ENCODE results near the gene GORASP1.

The GORASP1 gene

DNA sequence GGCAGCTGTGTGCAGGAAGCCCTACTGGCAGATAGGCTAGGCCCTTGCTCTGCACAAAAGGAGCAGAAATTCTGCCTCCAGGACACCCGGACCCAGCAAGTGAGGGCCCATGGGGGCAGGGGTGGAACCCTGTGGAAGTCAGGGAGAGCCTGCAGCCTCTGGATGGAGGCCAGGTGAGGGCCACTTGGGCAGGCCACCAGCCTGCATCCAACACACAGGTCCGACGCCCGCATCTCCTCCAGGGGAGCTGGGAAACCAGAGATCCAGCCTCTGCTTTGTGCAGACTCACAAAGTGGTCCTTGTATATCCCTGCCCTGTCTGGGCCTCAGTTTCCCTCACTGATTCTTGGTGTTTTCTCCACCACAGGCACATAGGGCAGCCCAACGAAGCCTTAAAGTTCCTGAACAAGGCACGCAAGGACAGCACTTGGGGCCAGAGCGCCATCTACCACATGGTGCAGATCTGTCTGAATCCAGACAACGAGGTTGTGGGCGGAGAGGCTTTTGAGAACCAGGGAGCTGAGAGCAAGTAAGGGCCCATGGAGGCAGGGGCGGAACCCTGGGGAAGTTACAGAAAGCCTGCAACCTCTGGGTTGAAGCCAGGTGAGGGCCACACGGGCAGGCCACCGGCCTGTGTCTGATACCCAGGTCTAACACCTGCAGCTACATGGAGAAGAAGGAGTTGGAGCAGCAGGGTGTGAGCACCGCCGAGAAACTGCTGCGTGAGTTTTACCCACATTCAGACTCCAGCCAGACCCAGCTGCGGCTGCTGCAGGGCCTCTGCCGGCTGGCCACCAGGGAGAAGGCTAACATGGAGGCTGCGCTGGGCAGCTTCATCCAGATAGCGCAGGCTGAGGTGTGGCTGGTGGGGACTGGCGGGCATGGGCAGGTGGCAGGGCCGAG, 29.4 kb upstream of the GORASP1 start:
- Mint-ChIP-seq H3K27ac (no peak overlapping the region), H3K27me3 (no peaks in the 10 kb centered on the region)

DNA sequence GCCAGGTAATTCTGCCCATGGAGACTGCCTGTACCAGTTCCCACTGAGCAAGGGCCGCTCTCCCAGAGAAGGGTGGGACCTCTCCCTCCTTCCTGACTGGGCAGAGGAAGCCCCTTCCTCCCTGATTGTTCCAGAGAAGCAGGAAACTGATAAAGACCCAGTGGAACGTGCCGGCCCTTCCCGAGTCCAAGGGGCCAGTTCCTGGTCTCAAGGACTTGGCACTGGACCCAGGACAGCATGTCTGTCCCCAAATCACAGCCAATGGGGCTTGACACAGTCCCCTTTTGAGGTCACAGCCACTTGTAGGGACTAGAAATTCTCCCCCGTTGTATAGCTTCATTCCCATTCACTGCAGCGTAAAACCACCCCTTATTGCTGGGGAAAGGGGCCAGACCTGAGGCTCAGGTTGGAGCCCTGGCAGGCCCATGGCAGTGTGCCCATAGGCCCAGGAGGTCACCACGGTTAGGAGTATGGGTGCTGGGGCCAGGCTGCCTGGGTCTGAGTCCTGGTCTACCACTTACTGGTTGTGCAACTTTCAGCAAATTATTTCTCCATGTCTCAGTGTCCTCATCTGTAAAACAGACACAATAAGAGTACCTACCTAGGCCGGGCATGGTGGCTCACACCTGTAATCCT, 27.9 kb upstream of the GORASP1 start:
- Mint-ChIP-seq H3K27me3 (no peaks in the 10 kb centered on the region), H3K36me3 (ENCODE audit: low read depth) (peaks cover 18% of the 10 kb centered on the region), H3K27ac (peak overlapping the region; percentile 11), H3K4me1 (ENCODE audit: low read depth) (peaks cover 45% of the 10 kb centered on the region), H3K9me3 (no peaks in the 10 kb centered on the region), H3K4me3 (no peak overlapping the region)
- intact Hi-C loops (cut with micrococcal nuclease): no loop called here

More for the DNA sequence above, 29.4 kb upstream of the GORASP1 start:
- intact Hi-C loops (cut with micrococcal nuclease): no loop called here
- Mint-ChIP-seq H3K4me1 (ENCODE audit: low read depth) (peaks cover 51% of the 10 kb centered on the region), H3K36me3 (ENCODE audit: low read depth) (peaks cover 25% of the 10 kb centered on the region), H3K4me3 (no peak overlapping the region), H3K9me3 (no peaks in the 10 kb centered on the region)

DNA sequence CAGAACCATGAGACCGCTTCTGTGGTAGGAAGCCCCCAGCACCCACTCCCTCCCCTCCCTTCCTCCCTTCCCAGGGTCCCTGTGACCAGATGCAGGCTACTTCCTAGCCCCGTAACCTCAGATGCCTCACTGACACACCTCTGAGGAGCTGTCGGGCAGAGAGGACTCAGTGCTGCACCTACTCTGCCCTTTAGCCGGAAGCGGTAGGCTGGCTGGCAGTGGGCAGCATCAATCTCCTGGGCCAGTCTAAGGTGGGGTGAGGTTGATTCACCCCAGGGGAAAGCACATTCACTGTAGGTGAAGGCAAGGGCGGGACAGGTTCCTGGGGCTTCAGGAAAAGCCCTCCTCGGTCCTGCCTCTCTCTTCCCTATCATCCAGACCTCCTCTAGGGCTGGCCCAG, 26.9 kb upstream of the GORASP1 start:
- intact Hi-C loops (cut with micrococcal nuclease): no loop called here
- H3K27me3 Mint-ChIP-seq: no peaks in the 10 kb centered on the region
- H3K36me3 Mint-ChIP-seq (ENCODE audit: low read depth): peaks cover 25% of the 10 kb centered on the region
- H3K4me3 Mint-ChIP-seq: no peak overlapping the region
- no peaks in the 10 kb centered on the region for H3K9me3 Mint-ChIP-seq
- peak overlapping the region; percentile 11 for H3K27ac Mint-ChIP-seq
- H3K4me1 Mint-ChIP-seq (ENCODE audit: low read depth): peaks cover 36% of the 10 kb centered on the region

DNA sequence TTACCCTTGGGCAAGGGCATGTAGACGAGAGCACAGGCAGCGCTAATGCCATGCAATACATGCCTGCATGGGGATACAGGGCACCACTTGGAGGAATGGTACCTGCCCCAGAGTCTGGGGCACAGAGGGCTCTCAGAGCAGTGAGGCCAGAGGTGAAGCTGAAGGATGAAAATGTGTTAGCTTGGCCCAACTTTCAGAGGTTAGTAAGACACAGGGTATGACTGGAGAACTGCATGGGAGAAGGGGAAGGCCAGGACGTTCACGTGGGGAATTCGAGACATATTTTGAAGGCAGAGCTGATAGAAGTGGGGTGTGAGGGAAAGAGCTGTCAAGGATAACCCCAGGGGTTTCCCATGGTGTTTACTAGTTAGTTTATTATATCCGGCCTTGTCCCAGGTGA, 26.4 kb upstream of the GORASP1 start:
- Mint-ChIP-seq H3K27me3 (no peaks in the 10 kb centered on the region), H3K4me3 (no peak overlapping the region), H3K4me1 (ENCODE audit: low read depth) (peaks cover 31% of the 10 kb centered on the region), H3K36me3 (ENCODE audit: low read depth) (peaks cover 25% of the 10 kb centered on the region), H3K27ac (no peak overlapping the region), H3K9me3 (no peaks in the 10 kb centered on the region)
- intact Hi-C loops (cut with micrococcal nuclease): no loop called here

DNA sequence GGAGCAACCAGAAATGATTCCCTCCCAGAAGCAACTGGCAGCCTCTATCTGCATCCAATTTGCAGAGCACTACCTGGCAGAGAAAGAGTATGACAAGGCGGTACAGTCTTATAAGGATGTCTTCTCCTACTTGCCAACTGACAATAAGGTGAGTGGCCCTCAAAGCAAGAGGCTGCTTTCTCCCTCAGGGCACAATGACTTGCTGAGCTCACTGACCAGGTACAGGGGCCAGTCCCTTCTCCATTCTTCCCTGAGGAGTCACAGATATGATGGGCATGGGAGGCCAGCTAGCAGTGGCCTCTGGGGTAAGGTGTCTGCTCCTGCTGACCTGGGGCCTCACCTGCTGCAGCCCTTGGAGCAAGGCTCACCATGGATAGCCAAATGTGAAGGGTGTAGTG, 25.7 kb upstream of the GORASP1 start:
- peaks cover 3% of the 10 kb centered on the region for H3K27me3 Mint-ChIP-seq
- H3K9me3 Mint-ChIP-seq: no peaks in the 10 kb centered on the region
- no peak overlapping the region for H3K4me3 Mint-ChIP-seq
- no peak overlapping the region for H3K27ac Mint-ChIP-seq
- H3K4me1 Mint-ChIP-seq (ENCODE audit: low read depth): peaks cover 25% of the 10 kb centered on the region
- intact Hi-C loops (cut with micrococcal nuclease): no loop called here
- H3K36me3 Mint-ChIP-seq (ENCODE audit: low read depth): peaks cover 25% of the 10 kb centered on the region

DNA sequence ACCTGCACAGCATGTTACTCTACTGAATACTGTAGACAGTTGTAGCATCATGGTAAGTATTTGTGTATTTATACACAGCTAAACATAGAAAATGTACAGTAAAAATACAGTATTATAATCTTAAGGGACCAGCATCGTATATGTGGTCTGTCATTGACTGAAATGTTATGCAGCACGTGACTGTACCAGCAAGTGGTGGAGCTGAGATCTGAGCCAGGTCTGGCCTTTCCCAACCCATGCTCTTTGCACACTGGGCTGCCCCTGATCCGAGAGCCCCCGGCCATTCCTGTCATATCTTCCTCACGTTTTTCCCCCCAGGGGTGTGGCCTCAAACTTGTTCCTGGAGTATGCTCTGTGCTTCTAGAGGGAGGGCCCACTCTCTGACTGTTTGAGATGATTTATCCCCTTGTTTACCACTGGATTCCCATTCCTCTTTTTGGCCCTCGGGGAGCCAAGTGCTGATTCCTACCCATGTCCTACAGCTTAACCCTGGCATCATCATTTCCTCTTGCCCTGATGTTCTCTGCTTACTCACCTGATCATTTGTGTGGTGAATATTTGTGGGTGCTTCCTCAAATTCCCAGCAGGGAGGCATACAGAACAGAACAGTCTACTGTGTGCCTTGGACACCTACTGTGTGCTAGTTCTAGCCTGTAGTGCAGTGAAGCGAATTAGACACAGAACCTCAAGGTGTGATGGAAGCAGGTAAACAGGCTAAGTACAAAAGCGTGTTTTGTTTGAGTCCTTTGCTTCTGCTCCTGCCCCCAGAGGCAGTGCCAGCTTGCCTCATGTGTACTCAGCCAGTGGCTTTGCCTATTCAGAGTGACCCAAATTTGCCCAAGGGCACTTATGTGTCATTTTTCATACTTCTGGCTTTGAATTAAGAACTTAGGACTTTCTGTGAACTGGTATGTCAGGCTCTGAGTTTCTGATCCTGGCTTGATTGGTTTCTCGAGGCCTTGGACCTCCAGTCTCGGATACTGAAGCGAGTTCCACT, 25.0 kb upstream of the GORASP1 start:
- intact Hi-C loops (cut with micrococcal nuclease): no loop called here
- H3K27ac Mint-ChIP-seq: no peak overlapping the region

DNA sequence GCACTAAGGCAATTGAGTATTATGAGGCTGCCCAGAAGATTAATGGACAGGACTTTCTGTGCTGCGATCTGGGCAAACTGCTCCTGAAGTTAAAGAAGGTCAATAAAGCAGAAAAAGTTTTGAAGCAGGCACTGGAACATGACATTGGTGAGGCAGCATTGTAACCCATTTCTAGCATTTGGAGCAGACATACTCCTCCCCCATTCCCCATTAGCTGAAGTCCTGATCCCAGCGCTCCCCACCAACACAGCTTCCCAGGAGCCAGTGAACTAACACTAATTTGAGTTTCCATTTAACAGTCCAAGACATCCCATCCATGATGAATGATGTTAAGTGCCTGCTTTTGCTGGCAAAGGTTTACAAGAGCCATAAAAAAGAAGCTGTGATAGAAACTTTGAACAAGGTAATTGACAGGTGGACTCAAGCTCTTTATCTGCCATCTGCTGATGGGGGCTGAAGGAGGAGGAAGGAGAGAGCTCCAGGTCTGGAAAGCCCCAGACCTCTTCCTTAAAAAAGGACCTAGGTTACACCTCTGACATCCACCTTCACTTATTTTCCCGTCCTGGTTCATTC, 23.4 kb upstream of the GORASP1 start:
- H3K4me1 Mint-ChIP-seq (ENCODE audit: low read depth): peaks cover 33% of the 10 kb centered on the region

More for the DNA sequence above, 25.0 kb upstream of the GORASP1 start:
- H3K27me3 Mint-ChIP-seq: peaks cover 3% of the 10 kb centered on the region
- H3K4me3 Mint-ChIP-seq: no peak overlapping the region
- peaks cover 23% of the 10 kb centered on the region for H3K4me1 Mint-ChIP-seq (ENCODE audit: low read depth)
- H3K36me3 Mint-ChIP-seq (ENCODE audit: low read depth): peaks cover 19% of the 10 kb centered on the region
- no peaks in the 10 kb centered on the region for H3K9me3 Mint-ChIP-seq

DNA sequence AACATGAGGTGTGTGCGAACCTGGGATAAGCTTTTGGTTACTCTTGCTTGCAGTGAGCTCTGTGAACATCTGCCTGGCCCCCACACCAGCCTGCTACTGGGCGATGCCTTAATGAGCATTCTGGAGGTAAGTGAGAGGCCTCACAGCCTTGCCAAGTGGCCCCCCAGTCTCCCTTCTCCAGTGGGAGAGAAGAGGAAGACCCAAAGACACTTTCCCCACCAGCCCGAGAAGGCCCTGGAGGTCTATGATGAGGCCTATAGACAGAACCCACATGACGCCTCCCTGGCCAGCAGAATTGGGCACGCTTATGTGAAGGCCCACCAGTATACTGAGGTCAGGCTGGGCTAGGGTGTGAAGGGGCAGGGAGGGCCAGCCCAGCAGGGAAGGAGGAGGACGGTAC, 22.6 kb upstream of the GORASP1 start:
- no peak overlapping the region for H3K4me3 Mint-ChIP-seq
- H3K4me1 Mint-ChIP-seq (ENCODE audit: low read depth): peaks cover 40% of the 10 kb centered on the region
- H3K27me3 Mint-ChIP-seq: peaks cover 3% of the 10 kb centered on the region
- no peaks in the 10 kb centered on the region for H3K9me3 Mint-ChIP-seq
- intact Hi-C loops (cut with micrococcal nuclease): no loop called here
- H3K36me3 Mint-ChIP-seq (ENCODE audit: low read depth): peaks cover 7% of the 10 kb centered on the region
- no peak overlapping the region for H3K27ac Mint-ChIP-seq

More for the DNA sequence above, 23.4 kb upstream of the GORASP1 start:
- no peak overlapping the region for H3K4me3 Mint-ChIP-seq
- H3K27me3 Mint-ChIP-seq: peaks cover 3% of the 10 kb centered on the region
- peaks cover 7% of the 10 kb centered on the region for H3K36me3 Mint-ChIP-seq (ENCODE audit: low read depth)
- intact Hi-C loops (cut with micrococcal nuclease): no loop called here
- no peak overlapping the region for H3K27ac Mint-ChIP-seq
- H3K9me3 Mint-ChIP-seq: no peaks in the 10 kb centered on the region

DNA sequence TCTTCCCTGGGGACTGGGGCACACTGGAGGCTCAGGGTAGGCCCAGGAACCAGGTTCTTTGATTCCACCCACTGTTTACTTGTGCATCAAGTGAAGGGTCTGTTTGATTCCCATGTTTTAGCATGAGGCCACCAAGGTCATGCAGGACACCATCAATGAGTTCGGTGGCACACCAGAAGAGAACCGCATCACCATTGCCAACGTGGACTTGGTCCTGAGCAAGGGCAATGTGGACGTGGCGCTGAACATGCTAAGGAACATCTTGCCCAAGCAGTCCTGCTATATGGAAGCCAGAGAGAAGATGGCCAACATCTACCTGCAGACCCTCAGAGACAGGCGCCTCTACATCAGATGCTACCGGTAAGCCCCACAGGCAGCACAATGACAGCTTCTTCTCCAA, 21.5 kb upstream of the GORASP1 start:
- peaks cover 7% of the 10 kb centered on the region for H3K36me3 Mint-ChIP-seq (ENCODE audit: low read depth)
- peaks cover 3% of the 10 kb centered on the region for H3K27me3 Mint-ChIP-seq
- intact Hi-C loops (cut with micrococcal nuclease): no loop called here
- H3K4me3 Mint-ChIP-seq: no peak overlapping the region
- H3K4me1 Mint-ChIP-seq (ENCODE audit: low read depth): peaks cover 42% of the 10 kb centered on the region
- no peaks in the 10 kb centered on the region for H3K9me3 Mint-ChIP-seq
- no peak overlapping the region for H3K27ac Mint-ChIP-seq

DNA sequence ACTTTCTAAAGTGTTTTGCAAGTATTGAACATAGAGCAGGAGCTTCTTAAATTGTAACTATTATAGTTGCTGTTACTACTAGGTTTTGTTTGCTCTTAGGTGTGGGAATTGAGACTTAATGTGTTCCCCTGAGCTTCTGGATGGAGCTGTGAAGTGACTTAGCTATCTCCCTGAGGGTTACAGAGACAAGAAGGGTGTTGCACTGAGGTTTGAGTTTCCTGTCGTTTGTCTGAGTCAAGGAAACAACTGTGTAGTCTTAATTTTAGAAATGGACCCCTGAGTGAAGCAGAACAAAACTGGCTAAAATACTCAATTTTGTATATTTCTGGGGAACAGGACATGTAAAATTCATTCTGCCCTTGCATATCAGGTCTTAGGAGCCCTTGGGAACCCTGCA, 20.5 kb upstream of the GORASP1 start:
- Mint-ChIP-seq H3K27ac (peak overlapping the region; percentile 18), H3K4me1 (ENCODE audit: low read depth) (peaks cover 42% of the 10 kb centered on the region), H3K36me3 (ENCODE audit: low read depth) (peaks cover 7% of the 10 kb centered on the region), H3K27me3 (peaks cover 3% of the 10 kb centered on the region), H3K9me3 (no peaks in the 10 kb centered on the region), H3K4me3 (no peak overlapping the region)
- intact Hi-C loops (cut with micrococcal nuclease): no loop called here

DNA sequence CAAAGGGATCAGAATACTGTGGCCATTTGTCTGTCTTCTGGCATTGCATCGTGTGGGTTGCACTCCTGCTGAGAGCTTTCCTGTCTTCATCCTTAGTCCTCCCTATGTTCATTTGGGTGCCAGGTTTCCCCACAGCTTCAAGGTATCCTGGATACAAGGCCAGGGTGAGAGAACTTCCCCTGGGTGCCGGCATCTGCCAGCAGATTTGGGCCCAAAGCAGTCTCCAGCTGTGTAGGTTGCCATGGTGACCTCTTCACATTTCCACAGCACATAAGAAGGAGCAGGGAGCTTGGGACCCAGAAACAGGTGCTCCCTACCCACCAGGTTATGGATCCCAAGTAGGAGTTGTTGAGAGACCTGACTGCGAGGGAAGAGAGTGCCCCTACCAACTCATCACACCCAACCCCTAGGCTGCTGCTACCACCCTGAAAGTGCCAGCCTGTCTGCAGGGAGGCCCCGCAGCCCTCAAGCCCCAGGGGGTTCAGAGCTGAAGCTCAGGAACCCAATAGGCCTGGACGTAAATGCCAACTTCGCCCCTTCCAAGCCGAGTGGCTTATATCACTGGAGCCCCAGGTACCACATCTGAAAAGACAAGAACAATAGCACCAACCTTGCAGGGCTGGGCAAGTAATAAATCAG, 20.0 kb upstream of the GORASP1 start:
- intact Hi-C loops (cut with micrococcal nuclease): no loop called here
- Mint-ChIP-seq H3K4me1 (ENCODE audit: low read depth) (peaks cover 45% of the 10 kb centered on the region), H3K9me3 (no peaks in the 10 kb centered on the region), H3K27me3 (peaks cover 4% of the 10 kb centered on the region), H3K36me3 (ENCODE audit: low read depth) (peaks cover 7% of the 10 kb centered on the region), H3K4me3 (no peak overlapping the region), H3K27ac (peak overlapping the region; percentile 18)

DNA sequence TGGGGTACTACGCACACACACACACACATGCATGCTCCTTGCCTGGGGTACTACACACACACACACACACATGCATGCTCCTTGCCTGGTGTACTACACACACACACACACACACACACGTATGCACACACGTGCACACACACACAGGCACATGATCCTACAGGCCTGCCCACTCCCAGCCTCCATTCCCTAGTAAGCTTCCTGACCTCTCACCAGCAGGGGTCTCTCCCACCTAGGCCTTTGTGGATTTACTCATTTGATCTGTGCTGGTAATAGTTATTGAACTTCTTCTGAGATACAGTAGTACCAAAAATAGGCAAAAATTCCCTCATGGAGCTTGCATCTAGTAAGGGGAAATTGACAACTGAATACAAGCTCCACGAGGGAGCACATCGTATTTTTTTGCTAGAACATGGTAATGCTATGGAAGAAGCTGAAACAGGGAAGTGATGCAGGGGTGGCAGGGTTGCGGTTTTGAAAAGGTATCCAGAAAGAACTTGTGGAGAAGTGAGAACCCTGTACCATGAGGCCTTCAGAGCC, 19.2 kb upstream of the GORASP1 start:
- no peak overlapping the region for H3K4me3 Mint-ChIP-seq
- H3K4me1 Mint-ChIP-seq (ENCODE audit: low read depth): peaks cover 49% of the 10 kb centered on the region
- peak overlapping the region; percentile 68 for H3K27ac Mint-ChIP-seq
- peaks cover 7% of the 10 kb centered on the region for H3K36me3 Mint-ChIP-seq (ENCODE audit: low read depth)
- peaks cover 12% of the 10 kb centered on the region for H3K27me3 Mint-ChIP-seq
- no peaks in the 10 kb centered on the region for H3K9me3 Mint-ChIP-seq
- intact Hi-C loops (cut with micrococcal nuclease): no loop called here
